Immature natural killer cell (primary cell): ENCODE results near the gene TTC12. TPM values are rescaled to one million over a fixed set of nuclear protein-coding genes. Genes with fewer than 3 reads are reported as not detected.

Experiments used
- DNase-seq, 3 donors: peaks; one replicate each; pipeline ENCODE4 v3.0.0; 2022; ENCODE audit warnings: mixed read lengths in 1 of 3
- H3K27ac Mint-ChIP-seq, 6 donors: one replicate each; pipeline ENCODE4 v1.8.0; 2020; ENCODE audit warnings: mixed read lengths in 6 of 6, mild to moderate bottlenecking in 5 of 6, inconsistent platforms in 4 of 6, moderate library complexity in 3 of 6
- H3K27me3 Mint-ChIP-seq, 3 donors: one replicate each; pipeline ENCODE4 v1.8.0; 2020 to 2021; ENCODE audit warnings: low read depth in 3 of 3, mild to moderate bottlenecking in 3 of 3, mixed read lengths in 3 of 3, moderate library complexity in 3 of 3, inconsistent platforms in 1 of 3
- H3K36me3 Mint-ChIP-seq, 3 donors: one replicate each; pipeline ENCODE4 v1.8.0; 2020; ENCODE audit warnings: mixed read lengths in 3 of 3, inconsistent platforms in 2 of 3, mild to moderate bottlenecking in 2 of 3
- H3K4me1 Mint-ChIP-seq, 2 donors: one replicate each; pipeline ENCODE4 v1.8.0; 2020; ENCODE audit warnings: inconsistent platforms in 2 of 2, mild to moderate bottlenecking in 2 of 2, mixed read lengths in 2 of 2, moderate library complexity in 1 of 2
- H3K4me3 Mint-ChIP-seq, 5 donors: one replicate each; pipeline ENCODE4 v1.8.0; 2020; ENCODE audit warnings: mild to moderate bottlenecking in 5 of 5, mixed read lengths in 5 of 5, inconsistent platforms in 3 of 5, moderate library complexity in 3 of 5
- H3K9me3 Mint-ChIP-seq, 6 donors: one replicate each; pipeline ENCODE4 v1.8.0; 2020; ENCODE audit warnings: mild to moderate bottlenecking in 6 of 6, mixed read lengths in 6 of 6, inconsistent platforms in 4 of 6, moderate library complexity in 3 of 6
- polyA plus RNA-seq, 3 donors: library from polyadenylated mRNA; unstranded; fragments of 300-500 nt; fragmentation: Illumina TruSeq; gene quantifications; one replicate each; pipeline ENCODE4 v1.2.3, GENCODE V29; 2021

The TTC12 gene
- polyA plus RNA-seq, 3 donors from 2014 or later, result 2.6 to 7.7 (median 5.5) TPM

DNA sequence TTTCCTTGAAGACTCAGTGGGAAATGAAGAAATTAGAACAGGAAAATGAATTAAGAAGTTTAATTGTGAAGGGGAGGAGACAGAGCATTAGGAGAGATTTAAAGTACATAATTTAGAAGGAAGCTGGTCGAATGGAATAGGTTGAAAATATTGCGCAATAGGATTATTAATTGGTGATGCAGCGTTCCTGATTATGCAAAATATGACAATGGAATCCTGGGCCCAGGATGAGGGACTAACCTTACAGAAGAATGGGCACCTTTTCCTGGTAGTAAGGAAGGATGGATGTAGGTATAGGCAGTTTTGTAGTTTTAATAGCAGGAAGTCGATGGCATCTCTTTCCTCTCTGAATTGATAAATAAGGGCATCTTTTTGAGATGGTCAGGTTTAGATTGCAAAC, 7.8 kb downstream of the TTC12 start:
- H3K4me1 Mint-ChIP-seq, result no peaks in the 10 kb centered on the region
- no peak overlapping the region for H3K27ac Mint-ChIP-seq
- no peaks in the 10 kb centered on the region for H3K9me3 Mint-ChIP-seq
- peaks cover 28 to 47% (median 30%) of the 10 kb centered on the region in 3 donors for H3K36me3 Mint-ChIP-seq
- H3K4me3 Mint-ChIP-seq, result no peak overlapping the region
- peaks cover 0 to 3% (median 2%) of the 10 kb centered on the region in 3 donors for H3K27me3 Mint-ChIP-seq
- no peak for DNase-seq

DNA sequence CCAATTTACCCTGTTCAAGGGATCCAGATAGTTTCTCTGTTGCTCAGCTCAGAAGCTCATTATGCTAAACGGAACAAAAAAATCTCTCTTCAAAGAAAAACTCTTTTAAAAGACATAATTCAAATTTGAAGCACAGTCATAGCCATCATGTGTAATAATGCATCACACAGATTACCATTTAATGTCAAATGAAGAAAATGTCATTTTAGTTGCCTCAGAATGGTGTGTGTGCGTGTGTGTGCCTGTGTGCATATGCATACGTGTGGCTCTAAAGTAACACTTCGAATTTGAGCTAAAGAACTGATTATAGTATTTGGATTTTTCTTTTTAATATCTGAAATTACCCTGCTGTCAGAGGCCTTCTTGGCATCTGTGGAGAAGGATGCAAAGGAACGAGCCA, 9.9 kb downstream of the TTC12 start:
- no peaks in the 10 kb centered on the region for H3K4me1 Mint-ChIP-seq
- H3K9me3 Mint-ChIP-seq, result no peaks in the 10 kb centered on the region
- DNase-seq, result no peak
- no peak overlapping the region for H3K4me3 Mint-ChIP-seq
- no peak overlapping the region for H3K27ac Mint-ChIP-seq
- H3K36me3 Mint-ChIP-seq, result peaks cover 31 to 50% (median 32%) of the 10 kb centered on the region in 3 donors
- H3K27me3 Mint-ChIP-seq, result peaks cover 0 to 4% (median under 1%) of the 10 kb centered on the region in 3 donors

GRCh38 chr11:113329725-113330124, 15.3 kb downstream of the TTC12 start:
- H3K4me1 Mint-ChIP-seq, result no peaks in the 10 kb centered on the region
- peaks cover 35 to 77% (median 49%) of the 10 kb centered on the region in 3 donors for H3K36me3 Mint-ChIP-seq
- no peak overlapping the region for H3K4me3 Mint-ChIP-seq
- H3K27ac Mint-ChIP-seq, result no peak overlapping the region
- no peaks in the 10 kb centered on the region for H3K9me3 Mint-ChIP-seq
- peaks cover 0 to 2% (median 0%) of the 10 kb centered on the region in 3 donors for H3K27me3 Mint-ChIP-seq
- no peak for DNase-seq

- peaks cover 0 to 2% (median 0%) of the 10 kb centered on the region in 3 donors for H3K27me3 Mint-ChIP-seq
- H3K9me3 Mint-ChIP-seq, result no peaks in the 10 kb centered on the region
- H3K27ac Mint-ChIP-seq, result no peak overlapping the region
- DNase-seq, result no peak
- peaks cover 42 to 79% (median 50%) of the 10 kb centered on the region in 3 donors for H3K36me3 Mint-ChIP-seq
- no peak overlapping the region for H3K4me3 Mint-ChIP-seq
- H3K4me1 Mint-ChIP-seq, result no peaks in the 10 kb centered on the region
Observed at GRCh38 chr11:113331441-113331840, 17.1 kb downstream of the TTC12 start.

- Mint-ChIP-seq H3K9me3 (no peaks in the 10 kb centered on the region), H3K4me1 (no peaks in the 10 kb centered on the region), H3K4me3 (no peak overlapping the region), H3K27ac (no peak overlapping the region), H3K36me3 (peaks cover 45 to 80% (median 50%) of the 10 kb centered on the region in 3 donors), H3K27me3 (peaks cover 0 to 2% (median 0%) of the 10 kb centered on the region in 3 donors)
- DNase-seq, result no peak
Observed at GRCh38 chr11:113332023-113332422, 17.6 kb downstream of the TTC12 start.

DNA sequence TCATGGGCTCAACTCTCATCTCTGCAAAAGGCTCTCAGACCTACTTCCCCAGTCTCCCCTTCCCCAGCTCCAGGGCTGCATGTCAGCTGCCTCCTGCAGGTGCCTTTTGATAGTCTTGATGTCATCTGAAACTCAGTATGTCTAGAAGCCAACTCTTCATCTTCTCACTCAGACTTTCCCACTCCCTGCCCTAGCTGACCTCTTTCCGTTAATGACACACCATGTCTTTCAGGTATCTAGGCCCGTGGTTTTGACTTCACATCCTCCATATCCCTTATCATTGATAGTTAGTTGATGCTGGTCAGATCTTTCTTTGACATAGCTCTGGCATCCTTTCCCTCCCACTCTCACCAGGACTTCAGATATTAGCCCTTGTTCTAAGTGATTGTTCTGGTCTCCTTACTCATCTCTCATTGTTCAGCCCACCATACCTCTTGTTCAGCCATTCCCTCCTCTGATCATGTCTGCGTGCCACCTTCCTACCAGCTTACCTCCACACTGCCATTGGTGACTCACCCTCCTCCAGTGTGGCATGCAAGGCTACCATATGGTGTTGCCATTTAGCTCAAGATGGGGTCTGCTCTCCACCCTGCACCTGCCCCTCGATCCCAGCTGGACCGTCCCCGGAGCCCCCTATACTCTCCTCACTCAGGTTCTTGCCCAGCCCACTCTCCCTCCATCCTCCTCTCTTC, 18.4 kb downstream of the TTC12 start:
- H3K27me3 Mint-ChIP-seq, result peaks cover 0 to 2% (median 0%) of the 10 kb centered on the region in 3 donors
- no peak overlapping the region for H3K4me3 Mint-ChIP-seq
- H3K36me3 Mint-ChIP-seq, result peaks cover 47 to 82% (median 48%) of the 10 kb centered on the region in 3 donors
- no peaks in the 10 kb centered on the region for H3K4me1 Mint-ChIP-seq
- no peaks in the 10 kb centered on the region for H3K9me3 Mint-ChIP-seq
- DNase-seq, result no peak
- no peak overlapping the region for H3K27ac Mint-ChIP-seq

GRCh38 chr11:113334183-113334582, 19.8 kb downstream of the TTC12 start:
- peaks cover 46 to 86% (median 49%) of the 10 kb centered on the region in 3 donors for H3K36me3 Mint-ChIP-seq
- H3K27me3 Mint-ChIP-seq, result no peaks in the 10 kb centered on the region
- no peak overlapping the region for H3K4me3 Mint-ChIP-seq
- DNase-seq, result no peak
- H3K9me3 Mint-ChIP-seq, result no peaks in the 10 kb centered on the region
- peak overlapping the region in 1 of 6 donors; percentile 5 for H3K27ac Mint-ChIP-seq
- H3K4me1 Mint-ChIP-seq, result no peaks in the 10 kb centered on the region

GRCh38 chr11:113338730-113339129, 24.3 kb downstream of the TTC12 start:
- Mint-ChIP-seq H3K9me3 (no peaks in the 10 kb centered on the region), H3K27me3 (no peaks in the 10 kb centered on the region), H3K36me3 (peaks cover 53 to 78% (median 67%) of the 10 kb centered on the region in 3 donors), H3K4me3 (no peak overlapping the region), H3K27ac (no peak overlapping the region), H3K4me1 (no peaks in the 10 kb centered on the region)
- DNase-seq, result no peak

DNA sequence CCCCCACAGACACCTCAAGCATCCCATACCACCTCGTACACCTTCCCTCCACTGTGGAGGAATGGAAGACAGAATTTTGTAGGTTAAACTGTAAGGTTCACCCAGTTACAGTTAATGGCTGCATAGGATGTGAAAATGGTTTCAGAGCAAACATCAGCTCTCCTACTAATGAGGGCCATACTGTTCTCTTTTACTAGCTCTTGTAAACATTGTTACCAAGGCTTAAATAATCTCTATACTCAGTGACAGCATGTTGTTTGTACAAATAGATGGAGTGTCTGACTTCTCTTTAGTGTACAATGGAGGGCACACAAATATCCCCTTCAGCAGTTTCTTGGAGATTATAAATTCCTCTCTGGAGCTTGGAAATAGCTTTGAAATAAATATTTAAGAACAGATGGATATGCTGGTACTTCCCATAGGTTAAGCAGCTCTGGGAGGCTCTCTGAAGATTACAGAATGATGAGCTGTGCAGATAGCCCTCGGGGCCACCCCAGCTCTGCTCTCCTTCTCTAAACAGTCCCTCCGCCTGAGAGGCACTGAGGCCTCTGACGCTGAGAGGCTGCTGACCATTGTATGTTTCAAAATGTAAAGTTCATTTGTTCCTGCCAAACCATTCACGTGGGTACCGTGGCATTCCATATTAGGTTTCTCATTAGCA, 25.7 kb downstream of the TTC12 start:
- H3K27me3 Mint-ChIP-seq, result no peaks in the 10 kb centered on the region
- H3K4me1 Mint-ChIP-seq, result no peaks in the 10 kb centered on the region
- H3K9me3 Mint-ChIP-seq, result no peaks in the 10 kb centered on the region
- peaks cover 53 to 78% (median 75%) of the 10 kb centered on the region in 3 donors for H3K36me3 Mint-ChIP-seq
- H3K4me3 Mint-ChIP-seq, result no peak overlapping the region
- DNase-seq, result no peak
- no peak overlapping the region for H3K27ac Mint-ChIP-seq

GRCh38 chr11:113341388-113342165, 27.2 kb downstream of the TTC12 start:
- Mint-ChIP-seq H3K27ac (no peak overlapping the region), H3K9me3 (no peaks in the 10 kb centered on the region), H3K27me3 (no peaks in the 10 kb centered on the region), H3K4me3 (no peak overlapping the region), H3K4me1 (no peaks in the 10 kb centered on the region), H3K36me3 (peaks cover 41 to 70% (median 59%) of the 10 kb centered on the region in 3 donors)
- DNase-seq, result no peak

DNA sequence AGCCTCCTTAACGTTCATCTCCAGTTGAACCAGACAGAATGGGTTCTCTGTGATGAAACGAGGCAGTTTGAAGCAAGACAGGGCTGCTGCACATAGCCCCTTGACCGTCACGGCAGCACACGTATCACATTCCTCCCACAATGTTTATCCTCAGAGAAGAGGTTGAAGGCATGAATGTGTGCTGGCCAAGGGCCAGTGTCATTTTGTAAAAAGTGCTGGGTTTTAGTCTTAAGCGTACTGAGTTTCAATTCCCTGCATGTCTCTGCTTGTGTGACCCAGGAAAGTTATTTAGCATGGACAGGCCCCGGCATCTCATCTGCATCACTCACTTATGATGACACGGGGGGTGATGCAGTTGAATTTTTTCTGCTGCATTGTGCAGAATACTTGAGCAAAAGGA, 31.6 kb downstream of the TTC12 start:
- Mint-ChIP-seq H3K27ac (no peak overlapping the region), H3K36me3 (peaks cover 36 to 58% (median 37%) of the 10 kb centered on the region in 3 donors), H3K9me3 (no peaks in the 10 kb centered on the region), H3K4me1 (no peaks in the 10 kb centered on the region), H3K27me3 (no peaks in the 10 kb centered on the region), H3K4me3 (no peak overlapping the region)
- DNase-seq, result no peak

DNA sequence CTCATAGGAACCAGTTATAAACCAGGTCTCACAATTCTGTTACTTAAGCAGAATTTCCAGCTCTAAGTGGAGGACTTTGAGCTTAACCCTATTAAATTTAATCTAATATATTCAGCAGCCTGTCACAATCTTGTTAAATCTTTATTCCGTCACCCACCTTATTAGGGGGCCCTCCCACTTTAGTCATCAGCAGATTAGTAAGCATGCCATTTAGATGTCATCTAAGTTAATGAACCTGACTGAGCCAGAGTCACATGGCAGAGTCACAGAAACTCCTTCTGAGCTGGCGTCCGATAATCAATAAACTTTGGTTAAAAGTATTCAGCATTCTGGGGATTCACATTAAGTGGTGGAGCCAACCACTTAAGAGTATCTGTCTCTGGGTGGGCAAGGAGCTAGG, 35.1 kb downstream of the TTC12 start:
- Mint-ChIP-seq H3K36me3 (peaks cover 29 to 58% (median 37%) of the 10 kb centered on the region in 3 donors), H3K27me3 (no peaks in the 10 kb centered on the region), H3K9me3 (peaks cover 0 to under 1% (median 0%) of the 10 kb centered on the region in 6 donors), H3K4me1 (no peaks in the 10 kb centered on the region), H3K27ac (no peak overlapping the region), H3K4me3 (no peak overlapping the region)
- no peak for DNase-seq

GRCh38 chr11:113350336-113351067, 36.1 kb downstream of the TTC12 start:
- H3K27me3 Mint-ChIP-seq, result no peaks in the 10 kb centered on the region
- DNase-seq, result no peak
- no peak overlapping the region for H3K27ac Mint-ChIP-seq
- H3K4me3 Mint-ChIP-seq, result no peak overlapping the region
- peaks cover 36 to 61% (median 44%) of the 10 kb centered on the region in 3 donors for H3K36me3 Mint-ChIP-seq
- H3K9me3 Mint-ChIP-seq, result peaks cover 0 to 7% (median 4%) of the 10 kb centered on the region in 6 donors
- H3K4me1 Mint-ChIP-seq, result no peaks in the 10 kb centered on the region
